Mucosa of stomach (tissue), 1 donor: ENCODE measurements around the gene ITFG2.

Source experiments
- H3K27me3 ChIP-seq: one replicate; pipeline ENCODE4 v1.7.0; 2013; ENCODE audit warnings: mild to moderate bottlenecking, low read length; ENCODE audit not compliant: control insufficient read depth, insufficient read depth
- H3K36me3 ChIP-seq: one replicate; pipeline ENCODE4 v1.7.0; 2013; ENCODE audit warnings: low read length; ENCODE audit not compliant: control insufficient read depth, insufficient read depth
- H3K4me1 ChIP-seq: one replicate; pipeline ENCODE4 v1.7.0; 2013; ENCODE audit warnings: mild to moderate bottlenecking, low read length; ENCODE audit not compliant: control insufficient read depth, insufficient read depth
- H3K4me3 ChIP-seq: one replicate; pipeline ENCODE4 v1.7.0; 2013; ENCODE audit warnings: low read length
- H3K9ac ChIP-seq: one replicate; pipeline ENCODE4 v1.7.0; 2013; ENCODE audit warnings: mild to moderate bottlenecking, low read length, moderate library complexity
- H3K9me3 ChIP-seq: one replicate; pipeline ENCODE4 v1.7.0; 2013; ENCODE audit warnings: mild to moderate bottlenecking, low read length, moderate library complexity; ENCODE audit not compliant: control insufficient read depth
- donor health status: Pancreatic carcinoma.

Gene ITFG2

DNA sequence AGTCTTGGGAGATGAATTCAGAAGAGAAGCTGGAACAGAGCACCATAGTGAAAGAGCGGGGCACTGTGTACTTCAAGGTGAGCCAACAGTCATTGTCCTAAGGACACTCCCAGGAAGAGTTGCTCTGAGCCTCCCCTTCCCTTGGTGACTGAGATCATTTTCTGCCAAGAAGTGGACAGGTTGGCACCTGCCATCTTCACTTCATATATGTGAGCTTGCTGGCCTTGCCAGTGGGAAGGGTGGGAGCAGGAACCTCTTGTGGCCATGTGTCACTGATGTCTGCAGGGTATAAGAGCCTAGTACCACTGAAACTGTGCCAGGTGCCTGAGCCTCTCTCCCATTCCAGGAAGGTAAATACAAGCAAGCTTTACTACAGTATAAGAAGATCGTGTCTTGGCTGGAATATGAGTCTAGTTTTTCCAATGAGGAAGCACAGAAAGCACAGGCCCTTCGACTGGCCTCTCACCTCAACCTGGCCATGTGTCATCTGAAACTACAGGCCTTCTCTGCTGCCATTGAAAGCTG, 12.4 kb upstream of the ITFG2 start:
- Histone ChIP-seq H3K4me1 (peaks cover 13% of the 10 kb centered on the region), H3K4me3 (no peak overlapping the region), H3K36me3 (peaks cover 25% of the 10 kb centered on the region), H3K9me3 (no peaks in the 10 kb centered on the region), H3K27me3 (no peaks in the 10 kb centered on the region), H3K9ac (no peak overlapping the region)

DNA sequence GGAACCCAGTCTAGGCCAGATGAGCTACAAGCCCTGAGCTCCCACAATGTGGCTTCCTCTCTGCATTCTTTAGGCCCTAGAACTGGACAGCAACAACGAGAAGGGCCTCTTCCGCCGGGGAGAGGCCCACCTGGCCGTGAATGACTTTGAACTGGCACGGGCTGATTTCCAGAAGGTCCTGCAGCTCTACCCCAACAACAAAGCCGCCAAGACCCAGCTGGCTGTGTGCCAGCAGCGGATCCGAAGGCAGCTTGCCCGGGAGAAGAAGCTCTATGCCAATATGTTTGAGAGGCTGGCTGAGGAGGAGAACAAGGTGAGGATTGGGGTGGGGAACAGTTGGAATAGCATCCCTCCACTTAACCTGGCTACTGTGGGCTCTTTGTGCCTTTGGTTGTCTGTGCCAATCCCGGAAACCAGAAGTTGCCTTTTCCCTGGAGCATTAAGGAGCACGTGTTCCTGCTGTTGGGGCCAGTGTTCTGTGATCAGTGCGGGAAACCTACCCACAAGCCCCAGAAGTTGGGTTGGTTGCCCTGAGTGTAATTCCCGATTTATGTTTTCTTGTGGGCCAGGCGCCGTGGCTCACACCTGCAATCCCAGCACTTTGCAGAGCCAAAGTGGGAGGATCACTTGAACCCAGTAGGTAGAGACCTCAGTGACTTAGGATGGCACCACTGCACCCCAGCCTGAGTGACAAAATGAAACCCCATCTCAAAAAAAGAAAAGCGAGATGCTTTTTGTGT, 11.3 kb upstream of the ITFG2 start:
- H3K27me3 ChIP-seq = no peaks in the 10 kb centered on the region
- no peak overlapping the region for H3K9ac ChIP-seq
- no peak overlapping the region for H3K4me3 ChIP-seq
- H3K4me1 ChIP-seq = peaks cover 13% of the 10 kb centered on the region
- peaks cover 25% of the 10 kb centered on the region for H3K36me3 ChIP-seq
- H3K9me3 ChIP-seq = no peaks in the 10 kb centered on the region

DNA sequence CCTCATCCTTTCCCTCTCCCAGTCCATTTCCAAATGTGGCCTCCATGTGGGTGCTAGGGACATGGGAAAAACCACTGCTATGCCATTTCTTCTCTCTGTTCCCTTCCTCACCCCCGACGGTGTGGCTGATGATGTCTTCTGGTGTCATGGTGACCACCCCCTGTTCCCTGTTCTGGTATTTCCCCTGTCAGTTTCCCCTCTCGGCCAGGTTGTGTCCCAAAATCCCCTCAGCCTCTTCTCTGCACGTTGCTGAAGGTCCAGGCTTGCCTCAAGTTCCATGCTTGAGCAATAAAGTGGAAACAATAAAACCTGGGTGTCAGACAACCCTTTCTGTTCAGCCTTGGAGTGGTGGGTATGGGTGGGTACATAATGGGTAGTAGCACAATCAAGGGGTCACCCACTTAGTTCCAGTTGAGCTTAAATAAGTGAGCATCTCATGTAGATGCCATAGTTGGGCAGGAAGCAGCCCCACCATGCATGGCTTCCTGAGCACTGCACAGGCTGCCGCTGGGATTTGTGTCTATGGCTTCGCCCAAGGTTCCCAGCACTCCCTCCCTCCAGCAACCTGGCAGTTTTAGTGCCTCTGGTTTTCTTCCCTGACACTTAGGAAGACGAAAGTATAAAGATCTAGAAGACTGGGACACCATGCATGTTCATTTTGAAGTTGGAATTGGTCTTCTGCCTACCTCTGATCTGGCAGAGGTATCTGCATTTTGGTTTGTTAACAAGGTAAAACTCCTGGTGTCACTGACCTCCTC, 8.7 kb upstream of the ITFG2 start:
- Histone ChIP-seq H3K27me3 (no peaks in the 10 kb centered on the region), H3K36me3 (peaks cover 23% of the 10 kb centered on the region), H3K4me1 (no peaks in the 10 kb centered on the region), H3K9ac (no peak overlapping the region), H3K4me3 (no peak overlapping the region), H3K9me3 (no peaks in the 10 kb centered on the region)

- no peak overlapping the region for H3K4me3 ChIP-seq
- H3K36me3 ChIP-seq = peaks cover 16% of the 10 kb centered on the region
These were observed 7.9 kb upstream of the ITFG2 start for GRCh38 chr12:2804393-2805142.

GRCh38 chr12:2805143-2805520, 7.3 kb upstream of the ITFG2 start:
- Histone ChIP-seq H3K4me1 (no peaks in the 10 kb centered on the region), H3K27me3 (no peaks in the 10 kb centered on the region), H3K36me3 (peaks cover 14% of the 10 kb centered on the region), H3K9ac (no peak overlapping the region), H3K9me3 (no peaks in the 10 kb centered on the region), H3K4me3 (no peak overlapping the region)

More at GRCh38 chr12:2804393-2805142, 7.9 kb upstream of the ITFG2 start:
- Histone ChIP-seq H3K9me3 (no peaks in the 10 kb centered on the region), H3K9ac (no peak overlapping the region), H3K27me3 (no peaks in the 10 kb centered on the region), H3K4me1 (no peaks in the 10 kb centered on the region)

DNA sequence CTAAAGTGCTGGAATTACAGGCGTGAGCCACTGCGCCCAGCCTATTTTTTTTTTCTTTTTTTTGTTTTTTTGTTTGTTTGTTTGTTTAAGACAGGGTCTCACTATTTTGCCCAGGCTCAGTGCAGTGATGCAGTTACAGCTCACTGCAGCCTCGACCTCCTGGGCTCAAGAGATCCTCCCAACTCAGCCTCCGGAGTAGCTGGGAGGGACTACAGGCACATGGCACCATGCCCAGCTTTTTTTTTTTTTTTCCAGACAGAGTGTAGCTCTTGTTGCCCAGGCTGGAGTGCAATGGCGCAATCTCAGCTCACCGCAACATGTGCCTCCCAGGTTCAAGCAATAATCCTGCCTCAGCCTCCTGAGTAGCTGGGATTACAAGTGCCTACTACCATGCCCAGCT, 5.8 kb upstream of the ITFG2 start:
- Histone ChIP-seq H3K4me1 (peaks cover 2% of the 10 kb centered on the region), H3K36me3 (peaks cover 9% of the 10 kb centered on the region), H3K9me3 (no peaks in the 10 kb centered on the region)

GRCh38 chr12:2811801-2812200, 667 bp upstream of the ITFG2 start:
- Histone ChIP-seq H3K9me3 (no peaks in the 10 kb centered on the region), H3K4me3 (peak overlapping the region; percentile 95), H3K36me3 (no peaks in the 10 kb centered on the region), H3K9ac (peak overlapping the region; percentile 80), H3K4me1 (peaks cover 7% of the 10 kb centered on the region), H3K27me3 (no peaks in the 10 kb centered on the region)

More for the DNA sequence above, 5.8 kb upstream of the ITFG2 start:
- no peaks in the 10 kb centered on the region for H3K27me3 ChIP-seq
- no peak overlapping the region for H3K4me3 ChIP-seq
- no peak overlapping the region for H3K9ac ChIP-seq

GRCh38 chr12:2813214-2814185, 1.0 kb downstream of the ITFG2 start:
- H3K27me3 ChIP-seq = no peaks in the 10 kb centered on the region

GRCh38 chr12:2819810-2820209, 7.3 kb downstream of the ITFG2 start:
- Histone ChIP-seq H3K4me1 (no peaks in the 10 kb centered on the region), H3K9me3 (no peaks in the 10 kb centered on the region), H3K9ac (no peak overlapping the region), H3K4me3 (no peak overlapping the region), H3K27me3 (no peaks in the 10 kb centered on the region), H3K36me3 (no peaks in the 10 kb centered on the region)

More at GRCh38 chr12:2813214-2814185, 1.0 kb downstream of the ITFG2 start:
- Histone ChIP-seq H3K9me3 (no peaks in the 10 kb centered on the region), H3K4me3 (peak overlapping the region; percentile 95), H3K36me3 (no peaks in the 10 kb centered on the region), H3K4me1 (peaks cover 7% of the 10 kb centered on the region), H3K9ac (peak overlapping the region; percentile 80)

DNA sequence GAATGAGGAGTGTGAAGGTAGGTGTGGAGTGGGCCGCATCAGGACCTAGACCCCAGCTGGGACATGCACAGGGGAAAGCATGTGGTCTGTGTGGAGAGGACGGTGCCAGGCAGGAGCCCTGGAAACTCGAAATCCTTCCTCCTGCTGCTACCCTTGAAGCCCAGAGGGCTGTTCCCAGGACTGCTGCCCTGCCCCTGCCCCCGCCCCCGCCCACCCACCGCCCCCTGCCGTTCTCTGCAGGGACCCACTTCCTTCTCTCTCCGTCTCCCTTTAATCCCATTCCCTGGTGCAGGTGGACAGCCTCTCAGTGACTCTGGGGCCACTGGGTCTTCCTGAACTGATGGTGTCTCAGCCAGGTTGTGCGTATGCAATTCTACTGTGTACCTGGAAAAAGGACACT, 8.0 kb downstream of the ITFG2 start:
- no peaks in the 10 kb centered on the region for H3K27me3 ChIP-seq

GRCh38 chr12:2823483-2823882, 11.0 kb downstream of the ITFG2 start:
- Histone ChIP-seq H3K9me3 (no peaks in the 10 kb centered on the region), H3K27me3 (no peaks in the 10 kb centered on the region), H3K4me3 (no peak overlapping the region), H3K4me1 (no peaks in the 10 kb centered on the region), H3K9ac (no peak overlapping the region), H3K36me3 (peaks cover 5% of the 10 kb centered on the region)

More for the DNA sequence above, 8.0 kb downstream of the ITFG2 start:
- Histone ChIP-seq H3K4me3 (no peak overlapping the region), H3K4me1 (no peaks in the 10 kb centered on the region), H3K9ac (no peak overlapping the region), H3K36me3 (peaks cover 2% of the 10 kb centered on the region), H3K9me3 (no peaks in the 10 kb centered on the region)
